GM12878 (cell line): Measurements from ENCODE around the gene LONP1. TPM values are rescaled to one million over a fixed set of nuclear protein-coding genes. Genes with fewer than 3 reads are reported as not detected.

Experiments used
- ATAC-seq: fragments of 200-7000 bp; cut with Tn5 transposase; 3 replicates; pipeline ENCODE4 v1.9.1; 2020; ENCODE audit warnings: mild to moderate bottlenecking, moderate library complexity
- BruUV-seq: library from RNA; stranded (reverse); fragments of 400-500 nt; replicated peaks from 2 replicates; lab custom pipeline; 2021; lab: Mats Ljungman, UMichigan
- CTCF ChIA-PET: fragments of 300-600 bp; sonication (Branson Sonifier 250); formaldehyde crosslinking; extraction: SDS; loops from one replicate; lab custom pipeline; 2021; ENCODE audit warnings: inconsistent platforms; lab: Yijun Ruan, JAX
- POLR2A ChIA-PET: fragments of 350-600 bp; formaldehyde crosslinking; extraction: SDS; loops from one replicate; lab custom pipeline; 2021; ENCODE audit warnings: inconsistent platforms; lab: Charles Lee
- RAD21 ChIA-PET: fragments of 300-600 bp; sonication (Branson Sonifier 250); formaldehyde crosslinking; loops from one replicate; lab custom pipeline; 2023; ENCODE audit warnings: antibody characterized with exemption; ENCODE audit not compliant: unreplicated experiment; lab: Charles Lee
- SMC1A ChIA-PET: fragments of 300-600 bp; sonication (Branson Sonifier 250); formaldehyde crosslinking; loops from one replicate; lab custom pipeline; 2023; ENCODE audit not compliant: unreplicated experiment, uncharacterized antibody; lab: Charles Lee
- DNase-seq: peaks from one replicate; pipeline ENCODE4 v3.0.0-alpha.2; 2011; ENCODE audit warnings: low read depth, low spot score
- FAIRE-seq: peaks from 3 replicates; lab custom pipeline; 2011; peaks lifted over from hg19 to GRCh38; lab: Jason Lieb, UNC
- H2AFZ ChIP-seq: 2 replicates; pipeline ENCODE4 v1.6.0; 2011; ENCODE audit warnings: low read depth, low read length, control low read depth; ENCODE audit not compliant: control insufficient read depth
- H3K27ac ChIP-seq: 2 replicates; pipeline ENCODE4 v1.5.1; 2011; ENCODE audit warnings: control low read depth; ENCODE audit not compliant: control insufficient read depth, insufficient read depth
- H3K27me3 ChIP-seq, 2 experiments: replicated peaks in 1 of 2; 2 replicates each; pipeline versions ENCODE4 v1.6.0 to v1.6.1; 2011; ENCODE audit warnings: low read length in 1 of 2; ENCODE audit not compliant: control insufficient read depth in 2 of 2, insufficient read depth in 2 of 2
- H3K36me3 ChIP-seq, 2 experiments: 2 replicates each; pipeline ENCODE4 v1.5.1; 2011; ENCODE audit warnings: low read length in 1 of 2; ENCODE audit not compliant: control insufficient read depth in 2 of 2, insufficient read depth in 2 of 2
- H3K4me1 ChIP-seq: 2 replicates; pipeline ENCODE4 v1.6.1; 2011; ENCODE audit warnings: mild to moderate bottlenecking, low read length, moderate library complexity, mixed read lengths; ENCODE audit not compliant: control insufficient read depth, insufficient read depth
- H3K4me2 ChIP-seq: 2 replicates; pipeline ENCODE4 v1.6.0; 2011; ENCODE audit warnings: control low read depth; ENCODE audit not compliant: control insufficient read depth, insufficient read depth
- H3K4me3 ChIP-seq: fragments of 200-600 bp; sonication (generic); 2 replicates; pipeline ENCODE4 v1.5.1; 2016
- H3K79me2 ChIP-seq: 2 replicates; pipeline ENCODE4 v1.6.0; 2011; ENCODE audit warnings: low read length; ENCODE audit not compliant: control insufficient read depth, insufficient read depth
- H3K9ac ChIP-seq: 2 replicates; pipeline ENCODE4 v1.8.0; 2011; ENCODE audit warnings: low read length, control low read depth, mixed read lengths; ENCODE audit not compliant: control insufficient read depth, insufficient read depth
- H3K9me3 ChIP-seq: replicated peaks from 3 replicates; pipeline ENCODE4 v1.5.1; 2011; ENCODE audit warnings: mild to moderate bottlenecking, low read length; ENCODE audit not compliant: control insufficient read depth, insufficient read depth
- H4K20me1 ChIP-seq: 2 replicates; pipeline ENCODE4 v1.6.0; 2011; ENCODE audit not compliant: control insufficient read depth, insufficient read depth
- CBFB ChIP-seq: IDR thresholded peaks from 2 replicates; pipeline ENCODE4 v1.6.1; 2016; ENCODE audit warnings: antibody characterized with exemption, low read depth
- CBX5 ChIP-seq: sonication (generic); IDR thresholded peaks from 2 replicates; pipeline ENCODE4 v1.6.1; 2016; ENCODE audit warnings: low read depth, moderate library complexity, mild to moderate bottlenecking, inconsistent platforms
- ETV6 ChIP-seq, 2 experiments: fragments of 450-650 bp in 1 of 2; IDR thresholded peaks in 1 of 2; conservative IDR thresholded peaks in 1 of 2; 2 replicates each; pipeline ENCODE4 v1.6.1; 2014; ENCODE audit warnings: antibody characterized with exemption in 1 of 2, borderline replicate concordance in 1 of 2, low read depth in 1 of 2, mild to moderate bottlenecking in 1 of 2, moderate library complexity in 1 of 2
- FOXK2 ChIP-seq: fragments of 450-650 bp; IDR thresholded peaks from 2 replicates; pipeline ENCODE4 v1.6.1; 2017; ENCODE audit warnings: mild to moderate bottlenecking, moderate library complexity
- KAT2A ChIP-seq: conservative IDR thresholded peaks from 2 replicates; pipeline ENCODE4 v1.6.1; 2011; ENCODE audit warnings: low read depth, low read length; ENCODE audit not compliant: control insufficient read depth
- NFYB ChIP-seq: IDR thresholded peaks from 2 replicates; pipeline ENCODE4 v1.6.1; 2011; ENCODE audit warnings: low read depth, mild to moderate bottlenecking, low read length, improper control_type of control experiment, moderate library complexity; ENCODE audit not compliant: insufficient read depth
- NR2F1 ChIP-seq: fragments of 450-650 bp; conservative IDR thresholded peaks from 2 replicates; pipeline ENCODE4 v1.6.1; 2017; ENCODE audit warnings: mild to moderate bottlenecking
- PAX8 ChIP-seq: fragments of 450-650 bp; IDR thresholded peaks from 2 replicates; pipeline ENCODE4 v1.6.1; 2017; ENCODE audit warnings: mild to moderate bottlenecking, moderate library complexity
- RFX5 ChIP-seq: IDR thresholded peaks from 2 replicates; pipeline ENCODE4 v1.6.1; 2011; ENCODE audit warnings: low read depth, low read length, improper control_type of control experiment
- SMARCA5 ChIP-seq: fragments of 450-650 bp; IDR thresholded peaks from 2 replicates; pipeline ENCODE4 v1.6.1; 2017; ENCODE audit warnings: mild to moderate bottlenecking
- TBL1XR1 ChIP-seq: IDR thresholded peaks from 2 replicates; pipeline ENCODE4 v1.6.1; 2012; ENCODE audit warnings: low read depth, low read length, improper control_type of control experiment
- ZNF24 ChIP-seq: fragments of 450-650 bp; IDR thresholded peaks from 2 replicates; pipeline ENCODE4 v1.6.1; 2017; ENCODE audit warnings: antibody characterized with exemption, mild to moderate bottlenecking
- ZZZ3 ChIP-seq: IDR thresholded peaks from 2 replicates; pipeline ENCODE4 v1.6.1; 2011; ENCODE audit warnings: low read depth; ENCODE audit not compliant: control insufficient read depth, insufficient read length
- WGBS: methylation state at CpG from one replicate; pipeline ENCODE4 v1.1.6; 2016; ENCODE audit warnings: low lambda C conversion rate; ENCODE audit not compliant: insufficient replicate concordance, insufficient coverage; ENCODE audit errors: missing lambda C conversion rate; 5-methylcytosine and 5-hydroxymethylcytosine counted together
- in situ Hi-C: fragments of 300-500 bp; cut with MboI; formaldehyde crosslinking; loops from 9 replicates; pipeline ENCODE4 v1.14.3; 2018; ENCODE audit warnings: mixed read lengths
- intact Hi-C: fragments of 100-400 bp; cut with micrococcal nuclease; formaldehyde crosslinking; loops from one replicate; pipeline ENCODE4 v1.14.2; 2022; ENCODE audit not compliant: unreplicated experiment
- polyA plus RNA-seq, 11 experiments: library from polyadenylated mRNA; depleted of rRNA in 4 of 11; unstranded in 6 of 11; stranded (reverse) in 5 of 11; fragments of >200 nt; fragmentation: Nextera tagmentation in 4 of 11; fragmentation: Illumina TruSeq in 1 of 11; extraction: Ambion mirVana in 4 of 11; extraction: Trizol in 1 of 11; gene quantifications; 1 replicate in 1 of 11; 2 replicates in 10 of 11; pipeline versions ENCODE4 v1.2.1 to v1.2.3, GENCODE V29; 2011 to 2016; ENCODE audit warnings: inconsistent platforms in 2 of 11, missing spikeins in 2 of 11, low read depth in 1 of 11
- total RNA-seq, 4 experiments: library from RNA; depleted of rRNA in 3 of 4; stranded (reverse); fragments of >200 nt in 3 of 4; fragmentation: Illumina TruSeq in 1 of 4; extraction: Trizol in 1 of 4; gene quantifications; 2 replicates each; pipeline versions ENCODE4 v1.2.1 to v1.2.3, GENCODE V29; 2013 to 2021
- TF ChIP-seq, protein P1 (sequence below): fragments of 450-650 bp; formaldehyde crosslinking; IDR thresholded peaks from 2 replicates; pipeline ENCODE4 v1.4.0; 2020; ENCODE audit warnings: mild to moderate bottlenecking, moderate library complexity
- TF ChIP-seq, protein P2 (sequence below): fragments of 450-650 bp; IDR thresholded peaks from 2 replicates; pipeline ENCODE4 v1.6.1; 2018; ENCODE audit warnings: mild to moderate bottlenecking, low read depth, moderate library complexity; ENCODE audit not compliant: partially characterized antibody

The LONP1 gene
- total and polyA plus RNA-seq, 10 of the 15 experiments (the other 5 are each of a cell fraction or from before 2014, with no cell fraction given): 0.61 to 136 (median 59.5) TPM

DNA sequence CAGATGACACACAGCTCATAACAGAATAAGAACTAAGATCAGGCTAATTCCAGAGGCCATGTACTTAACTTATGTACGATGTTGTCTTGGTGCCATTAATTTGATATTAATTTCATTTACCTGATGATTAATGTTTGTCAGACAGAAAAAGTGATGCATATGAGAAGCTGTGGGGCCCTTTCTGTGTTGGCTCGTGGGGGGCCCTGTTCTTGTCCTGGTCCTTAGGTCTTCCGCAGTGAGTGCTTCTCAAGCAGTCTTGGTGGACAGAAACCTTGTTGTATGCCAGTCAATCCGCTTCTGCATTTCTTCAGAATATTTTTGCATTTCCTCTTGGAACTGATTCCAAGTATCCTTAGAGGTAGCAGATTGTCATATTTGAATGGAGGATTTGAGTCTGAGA is 76.9 kb downstream of the LONP1 start:
- TF ChIP-seq CBFB (no peak), ZZZ3 (no peak), NFYB (no peak), PAX8 (no peak), RFX5 (no peak), FOXK2 (no peak), SMARCA5 (no peak), TBL1XR1 (no peak), CBX5 (no peak), ETV6 (conservative IDR thresholded peaks at IDR 0.05 in 1 of 2, IDR thresholded peaks at IDR 0.05 in 1 of 2; ENCODE audit: borderline replicate concordance in 1 of 2, low read depth in 1 of 2) (no peak), NR2F1 (no peak), KAT2A (no peak), ZNF24 (no peak)
- TF ChIP-seq, protein P1, sequence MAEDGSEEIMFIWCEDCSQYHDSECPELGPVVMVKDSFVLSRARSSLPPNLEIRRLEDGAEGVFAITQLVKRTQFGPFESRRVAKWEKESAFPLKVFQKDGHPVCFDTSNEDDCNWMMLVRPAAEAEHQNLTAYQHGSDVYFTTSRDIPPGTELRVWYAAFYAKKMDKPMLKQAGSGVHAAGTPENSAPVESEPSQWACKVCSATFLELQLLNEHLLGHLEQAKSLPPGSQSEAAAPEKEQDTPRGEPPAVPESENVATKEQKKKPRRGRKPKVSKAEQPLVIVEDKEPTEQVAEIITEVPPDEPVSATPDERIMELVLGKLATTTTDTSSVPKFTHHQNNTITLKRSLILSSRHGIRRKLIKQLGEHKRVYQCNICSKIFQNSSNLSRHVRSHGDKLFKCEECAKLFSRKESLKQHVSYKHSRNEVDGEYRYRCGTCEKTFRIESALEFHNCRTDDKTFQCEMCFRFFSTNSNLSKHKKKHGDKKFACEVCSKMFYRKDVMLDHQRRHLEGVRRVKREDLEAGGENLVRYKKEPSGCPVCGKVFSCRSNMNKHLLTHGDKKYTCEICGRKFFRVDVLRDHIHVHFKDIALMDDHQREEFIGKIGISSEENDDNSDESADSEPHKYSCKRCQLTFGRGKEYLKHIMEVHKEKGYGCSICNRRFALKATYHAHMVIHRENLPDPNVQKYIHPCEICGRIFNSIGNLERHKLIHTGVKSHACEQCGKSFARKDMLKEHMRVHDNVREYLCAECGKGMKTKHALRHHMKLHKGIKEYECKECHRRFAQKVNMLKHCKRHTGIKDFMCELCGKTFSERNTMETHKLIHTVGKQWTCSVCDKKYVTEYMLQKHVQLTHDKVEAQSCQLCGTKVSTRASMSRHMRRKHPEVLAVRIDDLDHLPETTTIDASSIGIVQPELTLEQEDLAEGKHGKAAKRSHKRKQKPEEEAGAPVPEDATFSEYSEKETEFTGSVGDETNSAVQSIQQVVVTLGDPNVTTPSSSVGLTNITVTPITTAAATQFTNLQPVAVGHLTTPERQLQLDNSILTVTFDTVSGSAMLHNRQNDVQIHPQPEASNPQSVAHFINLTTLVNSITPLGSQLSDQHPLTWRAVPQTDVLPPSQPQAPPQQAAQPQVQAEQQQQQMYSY (CRISPR knock-in tag): no peak
- TF ChIP-seq, protein P2, sequence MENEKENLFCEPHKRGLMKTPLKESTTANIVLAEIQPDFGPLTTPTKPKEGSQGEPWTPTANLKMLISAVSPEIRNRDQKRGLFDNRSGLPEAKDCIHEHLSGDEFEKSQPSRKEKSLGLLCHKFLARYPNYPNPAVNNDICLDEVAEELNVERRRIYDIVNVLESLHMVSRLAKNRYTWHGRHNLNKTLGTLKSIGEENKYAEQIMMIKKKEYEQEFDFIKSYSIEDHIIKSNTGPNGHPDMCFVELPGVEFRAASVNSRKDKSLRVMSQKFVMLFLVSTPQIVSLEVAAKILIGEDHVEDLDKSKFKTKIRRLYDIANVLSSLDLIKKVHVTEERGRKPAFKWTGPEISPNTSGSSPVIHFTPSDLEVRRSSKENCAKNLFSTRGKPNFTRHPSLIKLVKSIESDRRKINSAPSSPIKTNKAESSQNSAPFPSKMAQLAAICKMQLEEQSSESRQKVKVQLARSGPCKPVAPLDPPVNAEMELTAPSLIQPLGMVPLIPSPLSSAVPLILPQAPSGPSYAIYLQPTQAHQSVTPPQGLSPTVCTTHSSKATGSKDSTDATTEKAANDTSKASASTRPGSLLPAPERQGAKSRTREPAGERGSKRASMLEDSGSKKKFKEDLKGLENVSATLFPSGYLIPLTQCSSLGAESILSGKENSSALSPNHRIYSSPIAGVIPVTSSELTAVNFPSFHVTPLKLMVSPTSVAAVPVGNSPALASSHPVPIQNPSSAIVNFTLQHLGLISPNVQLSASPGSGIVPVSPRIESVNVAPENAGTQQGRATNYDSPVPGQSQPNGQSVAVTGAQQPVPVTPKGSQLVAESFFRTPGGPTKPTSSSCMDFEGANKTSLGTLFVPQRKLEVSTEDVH: no peak
- H3K4me1 ChIP-seq: no peaks in the 10 kb centered on the region
- WGBS: 75% methylated on average over 4 of the region's 4 CpGs
- no peak for DNase-seq
- H3K27ac ChIP-seq: no peak overlapping the region
- no peak for FAIRE-seq
- intact Hi-C loops (no loop called here), in situ Hi-C loops (no loop called here)
- SMC1A ChIA-PET: interaction anchor here (0.6 kb wide), 1 partner anchor 550 kb away, joined by 3 read pairs; no protein-coding TSS in a partner anchor
- no peaks in the 10 kb centered on the region for H3K27me3 ChIP-seq
- RAD21 ChIA-PET: no interaction called here
- no peak overlapping the region for H2AFZ ChIP-seq
- POLR2A ChIA-PET: no interaction called here
- H3K36me3 ChIP-seq: peaks cover 39 to 57% of the 10 kb centered on the region in 2 experiments
- no peak overlapping the region for H3K4me3 ChIP-seq
- BruUV-seq: no TSS peak
- H3K9me3 ChIP-seq: no peaks in the 10 kb centered on the region
- no peak for ATAC-seq
- peaks cover 28% of the 10 kb centered on the region for H3K79me2 ChIP-seq
- H4K20me1 ChIP-seq: peaks cover 13% of the 10 kb centered on the region
- H3K9ac ChIP-seq: no peak overlapping the region
- no peak overlapping the region for H3K4me2 ChIP-seq
- CTCF ChIA-PET: interaction anchor here (0.7 kb wide), 1 partner anchor 44 kb away, joined by 3 read pairs; no protein-coding TSS in a partner anchor
